NCI-H2107 (cell line): ENCODE measurements around the gene GOLIM4.
"Not testable (repeated sequence)": the region's sequence is repeated elsewhere in the genome, so short reads cannot be mapped to it uniquely, and the experiment has no call there.

Experiments
- DNase-seq: peaks from one replicate; lab custom pipeline; 2025; lab: John Stamatoyannopoulos, UW

Gene GOLIM4

DNA sequence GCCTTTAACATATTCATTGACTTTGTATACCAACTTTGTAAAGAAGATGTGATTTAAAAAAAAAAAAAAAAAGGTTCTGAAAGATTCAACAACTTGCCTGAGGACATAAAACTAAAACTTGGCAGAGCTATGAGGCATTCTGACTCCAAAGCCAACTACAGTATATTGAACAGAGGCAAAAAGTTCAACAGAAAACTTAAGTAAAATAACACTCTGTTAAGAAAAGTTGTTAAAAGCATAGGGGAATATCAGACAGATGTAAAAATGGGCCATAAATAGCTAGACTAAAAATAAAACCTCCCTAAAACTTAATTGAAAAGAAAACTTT lies 23.4 kb downstream of the GOLIM4 start:
- no peak for DNase-seq

DNA sequence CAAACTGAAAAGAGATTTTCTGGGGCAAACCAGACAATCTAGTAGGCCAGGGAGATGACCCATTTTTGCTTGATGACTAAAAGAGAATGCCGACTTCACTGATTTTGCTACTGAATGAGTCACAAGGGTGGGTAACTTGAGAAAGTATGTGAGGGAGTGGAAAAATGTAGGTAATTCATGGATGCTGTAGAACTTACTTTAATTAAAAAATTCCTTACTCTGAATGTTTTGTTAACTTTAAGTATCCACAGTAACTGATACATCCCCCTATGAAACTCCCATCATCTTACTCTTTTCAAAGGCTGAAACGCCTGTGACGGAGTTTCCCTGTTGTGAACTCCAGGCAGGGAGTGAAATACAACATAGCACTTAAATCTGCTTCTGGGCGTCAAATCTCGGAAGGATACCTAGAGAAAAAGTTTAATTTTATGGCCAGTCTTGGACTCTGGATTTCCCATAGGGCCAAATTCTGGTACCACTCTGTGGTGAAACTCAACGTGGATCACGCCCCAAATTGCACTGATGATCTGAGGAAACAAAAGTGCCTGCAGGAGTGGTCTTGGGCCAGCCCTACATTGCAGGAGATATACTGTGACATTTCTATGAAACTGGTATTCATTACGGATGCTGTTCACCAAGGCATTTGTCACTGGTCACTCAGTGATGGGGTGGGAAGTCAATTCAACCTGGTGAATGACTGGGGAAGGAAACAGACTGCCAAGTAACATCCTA lies 24.0 kb downstream of the GOLIM4 start:
- DNase-seq: no peak

DNA sequence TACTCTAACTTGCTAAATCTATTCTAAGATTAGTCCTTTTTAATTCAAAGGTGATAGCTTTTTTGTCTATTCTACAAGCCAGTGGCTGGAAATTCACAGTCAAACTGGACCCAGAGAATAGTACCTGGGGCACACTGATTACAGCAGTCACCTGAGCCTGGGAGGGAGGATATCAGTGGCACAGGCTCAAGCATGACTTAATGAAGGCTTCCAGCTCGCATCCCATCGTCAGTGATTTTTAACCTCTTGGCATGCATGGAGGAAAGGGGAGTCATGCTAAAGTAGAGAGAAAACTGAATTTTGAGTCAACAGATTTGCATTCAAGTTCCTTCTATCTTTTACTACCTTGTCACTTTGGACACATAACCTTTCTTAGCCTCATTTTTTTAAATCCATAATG lies 24.8 kb downstream of the GOLIM4 start:
- no peak for DNase-seq

GRCh38 chr3:168068346-168068745 lies 27.4 kb downstream of the GOLIM4 start:
- no peak for DNase-seq

DNA sequence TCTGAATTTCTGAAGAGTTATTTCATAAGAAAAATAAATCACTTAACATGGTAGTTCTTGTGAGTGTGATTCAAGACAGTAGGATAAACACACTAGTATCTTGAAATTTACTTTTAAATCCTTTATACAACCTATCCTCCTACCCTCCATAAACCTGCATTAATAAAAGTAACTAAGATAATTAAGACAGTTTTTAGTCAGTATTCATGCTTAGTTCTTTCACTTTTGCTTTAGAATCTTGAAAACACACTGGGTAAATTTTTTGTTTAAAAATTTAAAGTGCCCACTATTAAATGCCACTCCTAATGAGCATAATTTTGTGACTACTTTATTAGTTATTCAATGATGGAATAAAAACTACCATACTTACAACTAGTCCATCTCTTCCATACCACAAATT lies 28.8 kb downstream of the GOLIM4 start:
- no peak for DNase-seq

DNA sequence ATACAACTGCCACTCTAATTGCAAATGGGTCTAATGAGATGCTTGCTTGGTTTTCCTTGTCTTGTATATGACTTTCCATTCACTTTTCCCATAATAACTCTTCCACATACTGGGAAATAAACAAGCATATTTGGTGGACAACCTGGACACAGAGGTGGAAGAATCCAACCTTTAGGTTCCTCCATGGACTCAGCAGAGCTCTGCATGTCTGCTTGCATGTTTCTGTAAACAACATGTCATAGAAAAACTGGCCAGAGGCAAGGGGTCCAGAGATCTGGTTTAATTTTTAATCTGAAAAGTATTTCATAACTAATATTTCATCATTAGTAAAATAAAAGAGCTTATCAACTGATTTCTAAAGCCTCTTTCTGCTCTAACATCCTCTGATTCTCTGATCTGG lies 30.2 kb downstream of the GOLIM4 start:
- DNase-seq: no peak

GRCh38 chr3:168063122-168063521 lies 32.6 kb downstream of the GOLIM4 start:
- no peak for DNase-seq

- no peak for DNase-seq
Measured at GRCh38 chr3:168062679-168063078, 33.0 kb downstream of the GOLIM4 start.

DNA sequence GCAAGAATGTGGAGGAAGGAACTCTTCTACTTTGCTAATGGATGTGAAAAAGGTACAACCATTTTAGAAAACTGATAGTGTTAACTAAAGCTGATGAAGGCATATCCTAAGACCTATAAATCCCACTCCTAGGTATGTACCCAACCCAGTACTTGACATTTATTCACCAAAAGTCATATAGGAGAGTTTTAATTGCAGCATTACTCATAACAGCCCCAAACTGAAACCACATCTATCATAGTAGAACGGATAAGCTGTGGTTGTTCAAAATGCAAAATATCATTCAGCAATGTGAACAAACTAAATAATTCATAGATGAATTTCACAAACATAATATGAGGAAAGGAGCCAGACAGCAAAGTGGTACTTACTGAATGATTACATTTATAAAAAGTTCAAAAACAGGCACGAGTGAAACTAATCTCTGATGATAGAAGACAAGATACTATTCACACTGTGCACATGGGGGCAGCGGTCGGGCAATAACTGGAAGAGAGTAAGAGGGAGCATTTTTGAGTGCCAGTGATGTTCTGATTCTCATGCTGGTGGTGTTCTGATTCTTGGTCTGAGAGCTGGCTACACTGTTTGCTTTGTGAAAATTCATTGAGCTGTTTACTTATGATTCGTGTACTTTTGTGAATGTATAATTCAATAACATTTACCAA lies 34.3 kb downstream of the GOLIM4 start:
- no peak for DNase-seq

GRCh38 chr3:168060317-168060716 lies 35.4 kb downstream of the GOLIM4 start:
- DNase-seq: no peak

GRCh38 chr3:168058481-168058880 lies 37.2 kb downstream of the GOLIM4 start:
- DNase-seq: no peak

DNA sequence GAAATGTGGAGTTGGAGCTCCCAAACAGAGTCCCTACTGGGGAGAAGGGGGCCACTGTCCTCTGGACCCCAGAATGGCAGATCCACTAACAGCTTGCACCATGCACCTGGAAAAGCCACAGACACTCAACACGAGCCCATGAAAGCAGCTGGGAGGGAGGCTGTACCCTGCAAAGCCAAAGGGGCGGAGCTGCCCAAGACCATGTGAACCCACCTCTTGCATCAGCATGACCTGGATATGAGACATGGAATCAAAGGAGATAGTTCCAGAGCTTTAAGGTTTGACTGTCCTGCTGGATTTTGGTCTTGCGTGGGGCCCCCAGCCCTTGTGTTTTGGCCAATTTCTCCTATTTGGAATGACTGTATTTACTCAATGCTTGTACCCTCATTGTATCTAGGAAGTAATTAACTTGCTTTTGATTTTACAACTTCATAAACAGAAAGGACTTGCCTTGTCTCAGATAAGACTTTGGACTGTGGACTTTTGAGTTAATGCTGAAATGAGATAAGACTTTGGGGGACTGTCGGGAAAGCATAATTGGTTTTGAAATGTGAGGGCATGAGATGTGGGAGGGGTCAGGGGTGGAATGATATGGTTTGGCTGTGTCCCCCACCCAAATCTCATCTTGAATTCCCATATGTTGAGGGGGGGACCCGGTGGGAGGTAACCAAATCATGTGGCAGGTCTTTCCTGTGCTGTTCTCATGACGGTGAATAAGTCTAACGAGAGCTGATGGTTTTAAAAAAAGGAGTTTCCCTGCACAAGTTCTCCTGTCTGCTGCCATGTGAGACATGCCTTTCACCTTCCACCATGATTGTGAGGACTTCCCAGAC lies 39.1 kb downstream of the GOLIM4 start:
- not testable (repeated sequence) for DNase-seq

GRCh38 chr3:168054447-168054846 lies 41.3 kb downstream of the GOLIM4 start:
- DNase-seq: no peak

- DNase-seq: no peak
Measured at GRCh38 chr3:168053115-168053514, 42.6 kb downstream of the GOLIM4 start.

DNA sequence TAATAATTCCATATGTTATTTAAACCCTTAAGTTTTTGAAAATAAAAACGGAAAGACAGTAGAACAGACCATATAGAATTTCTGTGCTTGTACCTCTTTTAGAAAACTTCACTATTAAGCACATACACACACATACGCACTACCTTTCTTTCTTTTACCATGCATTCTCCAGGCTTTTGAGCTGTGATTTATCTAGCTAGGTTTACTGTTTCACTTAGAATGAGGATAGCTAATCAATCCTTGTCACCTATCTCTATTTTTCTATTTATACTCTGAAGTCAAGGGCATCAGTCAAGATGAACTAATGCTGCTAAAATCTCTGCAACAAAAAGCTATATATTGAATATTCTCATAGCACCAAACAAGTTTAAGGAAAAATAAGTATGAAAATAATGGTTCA lies 43.2 kb downstream of the GOLIM4 start:
- DNase-seq: no peak

- no peak for DNase-seq
Measured at GRCh38 chr3:168051531-168052471, 43.9 kb downstream of the GOLIM4 start.

DNA sequence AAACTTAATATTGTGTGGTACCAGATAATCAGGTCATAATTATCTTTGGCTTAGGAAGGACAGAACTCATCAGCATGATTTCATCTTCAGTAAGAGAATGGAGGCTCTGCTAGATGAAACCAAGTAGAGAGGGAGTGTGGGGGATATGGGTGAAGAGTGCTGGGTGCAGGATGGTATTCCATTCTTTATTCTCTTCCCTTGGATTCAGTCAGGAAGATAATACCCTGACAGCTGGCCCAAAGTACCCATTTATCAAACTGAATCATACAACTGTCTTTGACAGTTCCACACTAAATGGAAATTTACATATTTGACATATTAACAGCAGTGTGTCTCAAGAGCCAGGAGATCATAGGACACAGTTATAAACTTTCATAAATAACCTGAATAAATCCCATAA lies 44.7 kb downstream of the GOLIM4 start:
- DNase-seq: no peak

DNA sequence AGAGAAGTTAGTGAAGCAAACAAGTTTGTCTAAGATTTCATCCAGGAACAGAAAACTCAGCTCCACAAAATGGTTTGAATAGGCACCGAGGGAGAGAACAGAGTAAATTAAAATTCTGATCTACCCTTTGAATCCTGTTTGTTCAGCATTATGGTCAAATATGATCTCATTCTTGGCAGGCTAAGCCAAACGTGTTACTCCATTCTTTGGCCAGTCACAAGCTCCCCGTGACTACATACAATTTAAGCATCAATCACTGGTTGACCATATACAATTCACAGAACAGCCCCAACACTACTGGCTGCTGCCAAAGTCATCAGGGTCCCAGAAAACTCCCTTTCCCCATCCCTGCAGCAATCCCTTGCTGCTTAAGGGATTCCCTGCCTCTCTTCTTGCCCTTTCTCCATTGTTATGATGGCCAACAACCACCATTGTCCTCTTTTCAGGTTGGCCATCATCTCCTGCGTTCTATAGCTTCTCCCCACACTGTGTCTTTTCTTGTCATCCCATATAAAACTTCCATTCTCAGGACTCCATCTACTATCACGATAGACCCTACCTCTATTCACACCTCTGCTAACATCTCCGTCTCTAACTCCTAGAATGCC lies 46.3 kb downstream of the GOLIM4 start:
- no peak for DNase-seq

DNA sequence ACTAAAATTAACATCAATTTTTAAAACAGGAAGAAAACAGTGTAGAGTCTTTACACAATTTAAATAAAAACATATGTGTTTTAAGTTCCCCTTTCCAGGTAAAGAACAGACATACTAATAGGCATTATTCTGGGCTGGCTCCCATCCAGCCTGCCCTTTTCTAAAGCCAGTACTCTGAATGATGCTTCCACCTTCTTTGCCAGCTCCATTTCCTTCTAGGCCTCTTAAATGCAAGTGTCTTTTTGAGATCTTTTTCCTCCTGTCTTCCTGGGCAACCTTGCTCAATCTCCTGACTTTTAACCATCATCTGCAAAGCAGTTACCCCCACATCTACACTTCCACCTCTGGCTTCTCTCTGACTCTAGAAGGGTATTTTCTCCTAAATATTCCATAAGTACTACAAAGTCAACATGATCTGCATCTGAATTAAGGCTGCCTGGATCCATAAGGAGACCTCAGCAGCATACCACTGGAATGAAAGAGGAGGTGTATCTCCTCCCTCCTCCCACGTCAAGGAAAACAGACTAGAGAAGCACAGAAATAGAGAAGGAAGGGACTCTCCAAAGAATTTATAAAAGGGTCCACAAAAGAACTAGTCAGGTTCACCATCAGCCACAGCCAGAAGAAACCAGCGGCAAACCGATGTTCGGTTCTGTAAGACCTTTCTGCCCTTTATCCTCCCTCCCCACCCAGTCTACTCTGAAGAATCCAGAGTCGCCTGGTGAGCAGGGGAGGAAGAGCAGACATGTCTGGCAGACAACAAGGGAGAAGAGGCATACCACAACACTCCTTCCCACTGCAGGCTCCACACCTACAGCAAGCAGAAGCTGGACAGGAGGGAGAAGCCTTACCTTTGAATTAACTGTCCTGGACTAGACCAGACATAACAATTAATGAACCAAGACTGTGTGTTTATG lies 47.1 kb downstream of the GOLIM4 start:
- no peak for DNase-seq

DNA sequence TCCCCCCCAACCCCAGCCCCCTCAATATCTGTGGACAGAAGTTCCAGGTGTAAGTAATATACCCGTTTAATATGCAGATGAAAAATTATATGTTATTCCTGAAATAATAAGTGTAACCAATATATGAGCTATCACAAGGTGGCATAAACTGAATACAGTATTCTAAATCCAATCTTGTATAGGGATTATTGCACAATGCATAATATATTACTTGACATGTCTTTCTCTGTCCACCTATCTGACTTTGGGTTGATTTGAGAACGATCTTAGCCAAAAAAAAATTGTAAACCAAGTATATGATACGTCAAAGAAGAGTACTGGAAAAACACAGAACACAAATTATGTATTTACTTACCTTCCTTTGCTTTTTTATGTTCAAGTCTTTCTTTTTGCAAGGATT lies 47.8 kb downstream of the GOLIM4 start:
- no peak for DNase-seq
